Measurements from ENCODE around the gene ANGPTL5.
"Not testable (repeated sequence)": the region's sequence is repeated elsewhere in the genome, so short reads cannot be mapped to it uniquely, and the experiment has no call there.

The ANGPTL5 gene

DNA sequence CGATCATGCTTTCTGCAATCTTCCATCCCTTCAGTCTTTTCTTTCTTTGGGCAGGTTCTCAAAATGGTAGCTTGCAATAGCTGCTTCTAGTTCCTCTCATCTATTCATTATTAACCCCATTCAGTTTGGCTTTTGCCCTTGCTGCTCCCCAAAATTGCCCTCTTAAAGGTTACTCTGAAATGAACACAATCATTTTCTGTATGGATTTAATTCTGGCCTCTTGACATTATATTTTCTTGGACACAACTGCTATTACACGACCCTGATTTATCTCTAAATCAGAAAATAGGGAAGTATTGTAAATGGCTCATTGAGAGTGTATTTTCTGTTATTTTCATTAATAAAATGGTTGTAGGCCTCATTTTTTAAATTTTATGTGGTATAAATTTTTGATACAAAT is at the start of gene ANGPTL5:
Gene ANGPTL5, minus strand, starts transcription at position 101 of the 400 bp plus-strand sequence. CDS start 8,613 bp downstream, outside the sequence.
- DNase-seq = no peak

DNA sequence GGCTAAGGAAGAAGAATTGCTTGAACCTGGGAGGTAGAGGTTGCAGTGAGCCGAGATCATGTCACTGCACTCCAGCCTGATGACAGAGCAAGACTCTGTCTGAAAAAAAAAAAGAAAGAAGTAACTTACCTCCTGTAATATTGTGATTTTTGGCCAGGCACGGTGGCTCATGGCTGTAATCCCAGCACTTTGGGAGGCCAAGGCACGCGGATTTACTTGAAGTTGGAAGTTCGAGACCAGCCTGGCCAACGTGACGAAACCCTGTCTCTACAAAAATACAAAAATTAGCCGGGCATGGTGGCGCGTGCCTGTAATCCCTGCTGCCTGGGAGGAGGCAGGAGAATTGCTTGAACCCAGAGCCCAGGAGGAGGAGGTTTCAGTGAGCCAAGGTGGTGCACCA is 47.9 kb upstream of the ANGPTL5 start:
- DNase-seq = not testable (repeated sequence)

DNA sequence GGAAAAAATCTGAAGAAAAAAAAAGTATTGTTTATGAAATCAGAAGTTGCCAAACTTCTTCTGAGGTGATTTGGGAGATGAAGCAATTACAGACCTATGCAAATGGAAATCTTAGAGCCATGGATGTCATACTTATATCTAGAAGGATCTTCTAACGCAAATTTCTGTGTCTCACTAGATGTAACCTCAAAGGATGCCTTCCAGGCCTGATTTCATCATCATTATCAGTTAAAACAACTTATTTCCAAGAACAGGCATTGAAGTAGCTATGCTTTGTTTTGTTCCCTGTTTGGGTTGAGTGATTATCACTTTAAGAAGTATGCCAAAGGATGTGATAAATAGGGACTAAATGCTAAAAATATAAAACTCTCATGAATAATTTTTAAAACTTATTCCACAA is 43.9 kb upstream of the ANGPTL5 start:
- DNase-seq = no peak

- DNase-seq = no peak
Observed at GRCh38 chr11:101955701-101956100, 39.4 kb upstream of the ANGPTL5 start.

GRCh38 chr11:101955278-101955677 is 39.0 kb upstream of the ANGPTL5 start:
- no peak for DNase-seq

DNA sequence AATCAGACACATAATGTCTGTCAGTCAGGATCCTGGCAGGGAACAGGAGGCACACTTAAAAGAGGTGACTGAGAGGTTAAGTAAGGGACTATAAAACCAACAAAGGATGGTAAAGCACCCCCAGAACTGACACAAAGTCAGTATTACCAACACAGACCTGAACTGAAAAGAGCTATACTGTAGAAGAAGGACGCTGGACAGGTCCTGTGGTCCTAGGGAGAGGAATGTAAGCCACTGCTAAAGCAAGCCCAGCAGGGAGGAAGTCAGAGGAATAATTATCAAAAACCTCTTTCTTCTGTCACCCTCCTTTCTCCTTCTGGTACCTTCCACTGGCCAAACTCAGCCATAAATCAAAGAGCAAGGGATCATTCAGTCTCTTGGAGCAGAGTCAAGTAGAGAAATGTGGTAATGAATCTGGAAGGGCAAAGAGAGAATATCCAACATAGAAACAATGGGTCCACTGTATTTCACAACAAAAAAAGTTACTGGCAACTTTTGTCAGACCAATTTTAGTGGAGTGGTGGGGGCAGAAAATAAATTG is 33.4 kb upstream of the ANGPTL5 start:
- no peak for DNase-seq

- DNase-seq = no peak
Observed at GRCh38 chr11:101945448-101945847, 29.1 kb upstream of the ANGPTL5 start.

DNA sequence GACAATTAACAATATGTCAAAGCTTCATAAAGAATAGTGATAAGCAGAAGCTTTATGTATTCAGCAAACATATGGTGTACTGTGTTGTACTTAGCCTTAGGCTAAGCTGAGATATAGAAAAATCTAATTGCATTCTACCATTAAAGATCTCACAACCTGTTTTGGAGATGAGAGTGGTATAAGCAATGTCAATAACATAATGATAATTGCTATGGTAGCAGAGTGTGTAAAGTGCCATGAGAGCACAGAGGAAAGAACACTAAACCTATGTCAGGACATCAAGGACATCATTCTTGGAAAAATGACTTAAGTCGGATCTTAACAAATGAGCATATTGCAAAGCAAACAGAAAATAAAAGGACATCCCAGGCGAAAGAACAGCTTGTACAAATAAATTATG is 28.6 kb upstream of the ANGPTL5 start:
- DNase-seq = no peak

DNA sequence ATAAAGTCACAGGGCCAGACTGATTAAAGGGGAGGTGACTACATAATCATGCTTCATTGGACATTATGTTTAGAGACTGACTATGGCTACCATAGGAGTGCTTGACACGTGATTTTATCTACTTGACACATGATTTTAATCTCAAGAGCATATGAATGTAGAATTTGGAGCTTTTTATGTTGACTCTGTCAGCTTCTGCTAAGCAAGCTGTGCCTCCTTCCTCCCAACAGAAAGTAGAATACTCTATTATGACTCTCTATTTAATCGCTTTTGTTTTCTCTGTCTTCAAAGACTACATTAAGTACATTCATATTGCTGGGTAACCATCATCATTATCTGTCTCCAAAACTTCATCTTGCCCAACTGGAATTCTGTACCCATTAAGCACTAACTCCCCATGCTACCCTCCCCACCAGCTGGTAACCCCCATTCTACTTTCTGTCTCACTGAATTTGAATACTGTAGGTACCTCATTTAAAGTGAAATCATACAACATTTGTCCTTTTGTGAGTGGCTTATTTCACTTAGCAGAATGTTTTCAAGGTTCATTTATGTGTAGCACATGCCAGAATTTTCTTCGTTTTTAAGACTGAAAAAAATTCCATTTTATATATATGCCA is 24.7 kb upstream of the ANGPTL5 start:
- no peak for DNase-seq

GRCh38 chr11:101931692-101932091 is 15.4 kb upstream of the ANGPTL5 start:
- DNase-seq = no peak

DNA sequence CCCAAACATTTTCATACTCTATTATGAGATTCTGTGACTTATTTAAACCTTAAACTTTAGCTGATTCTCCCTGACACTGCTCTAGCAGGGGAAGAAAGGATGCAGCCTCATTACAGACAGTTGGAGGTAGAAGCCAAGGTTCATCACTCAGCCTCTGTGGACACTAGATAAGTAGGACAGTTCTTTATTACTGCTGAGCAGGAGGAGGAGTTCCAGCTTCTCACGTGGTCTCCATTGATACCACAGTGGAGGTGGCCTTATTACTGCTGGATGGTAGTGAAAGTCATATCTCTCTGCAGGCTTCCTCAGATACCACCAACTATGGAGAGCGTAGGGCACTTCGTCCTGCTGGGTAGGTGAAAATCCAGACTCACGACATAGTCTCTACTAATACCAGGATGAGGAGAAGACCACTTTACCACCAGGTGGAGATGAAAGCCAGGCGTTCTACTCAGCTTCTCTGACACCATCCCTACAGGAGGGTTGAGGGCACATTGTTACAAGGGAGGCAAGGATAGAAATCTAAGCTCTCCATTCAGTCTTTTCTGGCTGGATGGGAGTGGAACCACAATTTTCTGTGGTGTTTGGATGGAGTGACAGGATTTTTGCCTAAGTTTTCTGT is 13.1 kb upstream of the ANGPTL5 start:
- no peak for DNase-seq

DNA sequence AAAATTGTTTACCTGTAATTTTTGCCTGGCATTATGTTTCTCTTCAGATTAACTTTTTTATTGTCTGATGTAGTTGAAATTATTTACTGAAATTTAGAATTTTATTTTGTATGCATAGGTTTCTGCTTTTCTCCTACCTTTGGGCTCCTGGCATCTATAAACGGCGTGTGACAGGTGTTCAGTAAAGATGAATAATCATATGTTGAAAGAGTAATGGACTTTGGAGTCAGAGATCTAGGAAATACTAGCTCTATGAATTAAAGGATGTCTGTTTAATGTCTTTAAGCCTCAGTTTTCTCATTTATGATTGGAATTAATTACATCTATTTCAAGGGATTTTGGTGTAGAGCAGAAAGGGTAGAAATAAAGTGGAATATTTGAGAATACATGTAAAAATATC is 7.2 kb upstream of the ANGPTL5 start:
- DNase-seq = no peak

DNA sequence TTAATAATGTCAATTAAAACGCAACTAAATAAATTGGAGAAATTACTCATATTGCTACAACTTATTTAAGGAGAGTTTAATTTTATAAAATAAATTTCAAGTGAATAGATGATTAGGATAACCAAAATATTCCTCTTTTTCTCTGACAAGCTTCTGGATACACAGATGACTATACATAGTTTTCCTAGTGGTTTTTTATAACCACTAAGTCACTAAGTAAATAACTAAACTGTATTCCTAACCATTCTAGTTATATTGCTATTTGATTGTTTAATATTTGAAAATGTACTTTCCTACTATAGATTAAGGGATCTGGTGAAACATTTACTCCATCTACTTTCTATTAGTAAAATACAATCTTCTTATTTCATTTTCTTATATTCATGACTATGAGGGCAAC is 4.7 kb upstream of the ANGPTL5 start:
- no peak for DNase-seq

DNA sequence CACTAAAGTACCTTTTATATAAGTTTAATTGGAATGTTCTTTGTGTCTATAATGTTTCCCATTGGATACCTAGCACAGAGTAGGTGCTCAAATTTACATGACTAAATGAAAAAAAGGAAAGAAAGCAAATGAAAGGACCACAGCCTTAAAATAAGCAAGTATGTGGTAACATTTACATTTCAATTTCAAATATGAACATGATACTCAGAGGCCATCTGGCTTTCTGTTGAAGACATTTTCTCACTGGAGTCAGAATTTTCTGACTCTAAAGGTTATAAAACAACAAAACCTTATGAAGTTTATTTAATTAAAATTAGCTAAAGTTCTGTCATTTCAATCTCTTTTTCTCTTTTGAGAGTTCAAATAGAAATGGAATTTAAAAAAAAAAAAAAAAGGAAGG is 904 bp upstream of the ANGPTL5 start:
- DNase-seq = no peak

DNA sequence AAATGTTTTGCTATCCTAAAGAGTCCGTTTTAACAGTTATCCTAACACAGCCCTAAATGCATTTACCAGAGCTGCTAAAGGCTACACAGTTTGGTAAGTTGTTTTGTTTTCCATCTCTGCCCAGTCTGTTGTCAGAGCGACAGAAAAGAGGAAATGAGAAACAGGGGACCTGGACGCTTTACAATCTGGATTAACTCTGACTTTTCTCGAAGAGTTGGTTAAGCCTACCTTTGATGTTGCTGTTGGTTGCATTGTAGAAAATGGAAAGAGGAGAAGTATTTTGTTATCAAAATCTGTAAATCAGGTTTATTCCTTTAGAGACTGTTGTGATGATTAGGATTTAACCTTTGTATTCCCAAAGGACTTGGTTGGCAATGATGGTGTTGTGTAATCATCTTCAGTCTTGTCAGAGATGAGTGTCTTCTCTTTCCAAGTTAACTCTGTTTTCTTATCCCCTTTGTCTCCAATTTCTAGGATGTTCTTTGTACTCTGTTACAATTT is 481 bp downstream of the ANGPTL5 start:
- peak; percentile 10 for DNase-seq

- no peak for DNase-seq
Observed at GRCh38 chr11:101914738-101915426, 1.4 kb downstream of the ANGPTL5 start, which contains the start of gene CEP126. TSS of gene CEP126 (plus strand) at chr11:101915010. CDS start at chr11:101915285, 275 bp downstream.

GRCh38 chr11:101914341-101914737 is 2.0 kb downstream of the ANGPTL5 start:
- no peak for DNase-seq

GRCh38 chr11:101913656-101914055 is 2.7 kb downstream of the ANGPTL5 start:
- DNase-seq = no peak

DNA sequence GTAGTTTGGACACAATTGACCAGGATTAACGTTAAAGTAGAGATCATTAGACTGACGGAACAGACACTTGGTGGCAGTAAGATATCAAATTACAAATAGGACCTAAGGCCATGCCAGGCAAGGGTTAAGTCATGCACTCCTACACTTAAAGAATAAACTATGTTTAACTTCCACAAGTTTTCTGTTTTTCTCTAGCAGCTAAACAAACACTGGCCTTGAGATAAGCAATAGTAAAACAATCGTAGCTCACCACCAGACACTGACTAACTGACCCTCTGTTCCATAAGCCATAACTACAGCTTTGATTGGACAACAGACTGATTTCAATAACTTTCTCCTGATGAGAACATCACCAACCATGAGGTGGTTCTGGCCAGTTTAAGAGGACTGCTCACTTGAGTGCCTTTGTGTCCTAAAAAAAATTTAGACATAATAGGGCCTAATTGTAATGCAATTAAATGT is 3.5 kb downstream of the ANGPTL5 start:
- no peak for DNase-seq

GRCh38 chr11:101909087-101909486 is 7.2 kb downstream of the ANGPTL5 start:
- DNase-seq = no peak

- no peak for DNase-seq
Observed at GRCh38 chr11:101907815-101908214, 8.5 kb downstream of the ANGPTL5 start.

DNA sequence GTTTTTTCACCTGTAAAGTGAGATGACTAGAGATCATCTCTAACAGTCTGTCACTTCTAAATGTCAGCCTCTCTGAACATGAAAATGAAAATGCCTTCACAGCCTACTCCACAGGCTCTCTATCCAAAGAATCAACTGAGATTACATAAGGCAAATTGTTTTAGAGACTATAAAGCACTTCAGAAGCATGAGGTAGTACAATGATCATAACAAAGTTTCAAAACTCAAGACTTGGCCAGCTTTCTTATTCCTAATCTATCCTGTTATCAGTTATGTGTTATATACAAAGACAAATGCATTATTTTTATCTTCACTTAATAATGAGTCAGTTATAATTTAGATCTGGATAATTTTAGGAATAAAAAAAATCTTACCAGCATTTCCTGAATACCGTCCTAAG is 21.8 kb downstream of the ANGPTL5 start:
- no peak for DNase-seq

- DNase-seq = no peak
Observed at GRCh38 chr11:101889767-101890166, 26.6 kb downstream of the ANGPTL5 start.

- no peak for DNase-seq
Observed at GRCh38 chr11:101885631-101886030, 30.7 kb downstream of the ANGPTL5 start.

All from SIG-M5 (cell line).